NOMO-1 treated with DMSO at 0.1 percent for 48 hours (cell line): Measurements from ENCODE around the gene AHRR.
A peak's percentile ranks its signal among the peaks of the same experiment; 100 is the strongest.

Source experiments
- DNase-seq: peaks from one replicate; lab custom pipeline; 2025; ENCODE audit not compliant: unreplicated experiment; lab: John Stamatoyannopoulos, UW

The AHRR gene

DNA sequence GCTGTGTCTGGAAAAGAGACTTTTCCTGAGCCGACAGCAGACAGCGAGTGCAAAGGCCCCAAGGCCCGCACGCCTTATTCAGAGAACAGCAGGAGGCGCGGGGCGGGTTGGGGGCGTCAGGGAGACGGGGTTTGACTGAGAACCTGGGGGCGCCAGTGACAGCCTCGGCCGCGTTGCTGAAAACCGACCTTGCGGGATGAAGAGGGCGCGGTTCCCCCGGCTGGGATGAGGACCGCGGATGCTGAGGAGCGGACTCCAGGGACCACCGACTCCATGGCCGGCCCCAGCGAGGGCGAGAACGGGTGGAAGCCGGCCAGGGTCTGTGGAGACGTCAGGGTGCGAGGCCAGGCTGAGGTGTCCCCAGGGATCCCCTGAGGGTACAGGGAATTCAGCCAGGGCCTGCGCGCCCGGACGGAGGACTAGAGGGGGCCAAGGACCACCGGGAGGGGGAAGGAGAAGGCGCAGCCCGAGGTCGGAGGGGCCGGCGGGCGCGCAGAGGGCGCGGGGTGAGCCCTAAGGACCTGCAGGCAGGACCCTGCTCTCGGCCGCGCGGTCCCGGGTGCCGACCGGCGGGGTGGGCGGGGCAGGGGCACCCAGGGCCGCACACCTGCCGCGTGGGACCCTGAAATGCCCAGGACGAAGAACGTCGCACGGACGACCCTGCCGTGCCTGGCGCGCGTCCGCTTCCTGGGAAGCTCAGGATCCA, 837 bp upstream of the AHRR start:
- no peak for DNase-seq

DNA sequence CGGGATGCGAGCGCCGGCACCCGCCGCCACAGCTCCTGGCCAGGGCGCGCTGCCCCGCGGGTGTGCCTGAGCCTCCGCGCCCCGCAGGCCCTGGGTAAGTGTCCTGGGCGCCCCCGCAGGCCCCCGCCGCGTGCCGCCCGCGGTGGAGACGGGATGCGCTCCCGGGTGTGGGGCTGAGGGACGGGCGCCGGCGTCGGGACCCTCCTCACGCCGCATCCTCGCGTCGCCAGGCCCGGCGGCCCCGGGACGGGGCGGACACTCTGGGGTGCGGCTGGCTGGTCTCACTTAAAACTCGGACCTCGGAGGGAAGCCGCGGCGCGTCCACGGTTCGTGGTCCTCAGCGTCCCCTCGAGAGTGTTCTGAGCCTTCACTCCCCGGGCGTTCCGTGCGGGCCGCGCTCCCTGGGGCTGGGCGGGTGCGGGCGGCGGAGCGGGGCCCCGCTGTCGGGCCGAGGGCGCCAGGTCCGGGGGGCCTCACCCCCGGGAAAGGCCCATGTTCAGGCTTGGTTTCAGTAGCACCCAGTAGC, 275 bp downstream of the AHRR start:
- no peak for DNase-seq

DNA sequence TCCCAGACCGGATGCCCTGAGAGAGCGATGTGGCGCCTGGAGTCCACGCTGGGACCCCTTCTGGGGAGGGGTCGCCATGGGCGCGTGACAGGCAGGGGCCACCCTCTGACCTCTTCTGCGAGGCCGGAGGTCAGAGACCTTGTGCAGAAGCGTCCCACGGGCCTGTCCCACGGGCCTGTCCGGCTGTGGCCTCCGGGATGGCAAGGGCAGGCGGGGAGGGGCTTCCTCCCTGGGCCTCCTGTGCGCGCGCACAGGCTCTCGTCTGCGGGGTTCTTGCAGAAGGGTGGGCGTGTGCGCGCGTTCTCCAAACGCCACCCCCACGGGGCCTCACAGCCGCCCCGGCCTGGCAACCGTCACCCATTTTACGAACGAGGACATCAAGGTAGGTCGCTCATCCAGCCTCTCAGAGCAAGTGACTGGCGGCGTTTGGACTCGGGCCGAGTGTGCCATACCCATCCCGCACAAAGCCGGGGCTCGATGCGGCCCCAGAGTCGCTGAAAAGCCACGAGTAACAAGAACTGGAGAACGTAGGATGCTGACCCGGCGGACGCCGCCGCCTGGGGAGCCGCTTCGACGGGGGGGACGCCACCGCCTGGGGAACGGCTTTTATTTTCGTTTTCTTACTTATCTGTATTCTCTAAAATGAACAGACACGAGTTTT, 897 bp downstream of the AHRR start:
- DNase-seq = peak; percentile 27

DNA sequence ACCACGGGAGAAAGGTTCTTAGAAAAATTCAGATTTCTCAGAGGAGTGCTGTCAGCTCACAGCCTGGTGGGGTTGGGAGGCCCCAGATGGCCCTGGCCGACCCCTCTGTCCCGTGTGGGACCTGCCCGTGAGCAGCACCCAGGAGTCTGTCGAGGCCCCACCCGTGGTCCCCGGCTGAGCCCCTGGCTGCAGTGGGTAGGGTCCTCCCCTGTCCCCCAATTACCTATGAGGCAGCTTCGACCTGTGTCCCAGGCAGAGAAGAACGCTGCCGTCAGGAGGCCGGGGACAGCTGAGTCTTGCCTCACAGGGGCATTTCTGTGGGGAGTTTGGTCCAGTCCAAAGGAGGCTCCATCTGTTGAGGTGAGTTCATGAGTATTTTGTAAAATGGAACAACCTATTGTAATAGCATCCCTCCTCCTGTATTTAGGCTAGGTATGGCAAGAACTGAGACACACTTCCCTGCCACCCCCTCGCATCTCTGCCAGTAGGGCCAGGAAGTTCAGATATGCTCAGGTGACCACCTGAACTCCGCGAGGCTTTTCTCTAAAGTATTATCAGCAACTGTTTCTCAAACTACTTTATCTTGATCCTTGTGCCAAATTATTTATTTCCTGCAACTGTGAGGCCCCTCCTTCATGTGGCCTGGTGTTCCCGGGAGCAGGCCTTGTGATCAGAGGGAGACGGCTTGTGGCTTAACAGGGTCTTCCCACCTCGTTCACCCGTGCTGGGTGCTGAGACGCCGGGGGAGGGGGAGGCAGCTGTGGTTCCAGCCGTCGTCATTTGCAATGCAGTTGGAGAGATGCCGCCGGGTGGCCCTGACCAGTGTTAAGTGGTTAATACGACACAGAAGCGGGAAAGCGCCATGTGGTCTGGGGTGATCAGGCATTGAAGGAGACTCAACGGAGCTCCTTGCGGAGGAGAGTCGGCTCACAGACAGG, 1.7 kb downstream of the AHRR start:
- DNase-seq = no peak

DNA sequence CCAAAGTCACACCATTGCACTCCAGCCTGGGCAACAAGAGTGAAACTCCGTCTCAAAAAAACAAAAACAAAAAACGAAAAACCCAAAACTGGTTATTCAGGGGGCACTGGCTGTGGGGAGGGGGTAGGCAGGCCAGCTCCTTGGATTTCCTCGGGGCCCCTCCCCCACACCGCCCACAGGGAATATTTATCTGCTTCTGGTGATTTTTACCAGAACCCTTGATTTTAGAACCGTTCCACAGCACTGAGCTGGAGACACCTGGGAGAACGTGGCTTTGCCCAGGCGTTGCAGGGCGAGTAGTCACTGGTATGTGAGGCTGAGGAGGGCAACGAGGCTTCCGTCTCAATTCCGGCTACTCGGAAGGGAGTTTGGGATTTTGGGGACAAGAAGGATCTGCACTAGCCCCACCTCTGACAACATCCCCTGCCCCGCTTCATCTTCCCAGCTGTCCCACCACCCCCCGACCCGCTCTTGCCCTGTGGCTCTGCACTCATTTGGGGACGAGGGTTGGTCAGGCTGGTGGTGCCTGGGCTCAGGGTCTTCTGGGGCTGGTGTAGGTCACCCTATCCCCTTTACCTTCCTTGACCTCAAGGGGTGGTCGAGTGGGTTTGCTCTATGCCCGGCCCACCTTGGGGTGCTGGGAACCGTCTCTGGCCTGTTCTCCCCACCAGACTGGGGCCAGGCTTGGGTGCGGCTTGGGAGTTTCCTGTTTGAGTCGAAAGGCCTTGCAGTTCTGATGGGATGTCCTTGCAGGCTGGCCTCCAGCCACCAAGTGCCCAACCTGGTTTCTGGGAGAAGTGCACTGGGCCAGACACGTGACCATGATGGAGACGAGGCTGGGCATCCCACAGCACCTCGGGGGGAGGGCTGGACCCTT, 3.5 kb downstream of the AHRR start:
- no peak for DNase-seq

DNA sequence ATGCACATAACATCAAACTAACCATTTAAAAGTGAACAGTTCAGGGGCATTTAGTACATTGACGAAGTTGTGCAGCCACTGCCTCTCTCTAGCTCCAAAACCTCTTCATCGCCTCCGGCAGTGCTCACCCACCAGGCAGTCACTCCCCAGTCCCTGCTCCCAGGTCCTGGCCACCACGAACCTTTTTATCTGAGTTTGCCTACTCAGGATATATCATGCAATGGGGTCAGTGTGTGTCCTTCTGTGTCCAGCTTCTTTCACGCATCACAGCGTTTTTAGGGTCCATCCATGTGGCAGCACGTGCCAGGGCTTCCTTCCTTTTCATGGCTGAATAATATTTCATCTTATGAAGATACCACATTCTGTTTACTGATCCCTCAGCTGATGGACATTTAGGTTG, 4.6 kb downstream of the AHRR start:
- DNase-seq = no peak

DNA sequence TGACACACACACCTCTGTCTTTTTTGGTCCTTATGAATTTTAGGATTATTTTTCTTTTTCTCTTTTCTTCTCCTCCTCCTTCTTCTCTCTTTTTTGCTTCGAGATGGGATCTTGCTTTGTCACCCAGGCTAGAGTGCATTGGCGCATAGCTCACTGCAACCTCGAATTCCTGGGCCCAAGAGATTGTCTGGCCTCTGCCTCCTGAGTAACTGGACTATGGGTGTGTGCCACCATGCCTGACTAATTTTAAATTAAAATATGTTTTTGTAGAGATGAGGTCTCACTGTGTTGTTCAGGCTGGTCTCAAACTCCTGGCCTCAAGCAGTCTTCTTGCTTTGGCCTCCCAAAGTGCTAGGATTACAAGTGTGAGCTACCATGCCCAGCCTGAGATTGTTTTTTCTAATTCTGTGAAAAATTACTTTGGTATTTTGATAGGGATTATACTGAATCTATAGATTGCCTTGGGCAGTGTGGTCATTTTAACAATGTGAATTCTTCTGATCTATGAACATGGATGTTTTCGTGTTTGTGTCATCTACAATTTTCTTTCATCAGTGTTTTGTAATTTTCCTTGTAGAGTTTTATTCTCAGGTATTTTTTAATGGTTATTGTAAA, 7.7 kb downstream of the AHRR start:
- DNase-seq = no peak

DNA sequence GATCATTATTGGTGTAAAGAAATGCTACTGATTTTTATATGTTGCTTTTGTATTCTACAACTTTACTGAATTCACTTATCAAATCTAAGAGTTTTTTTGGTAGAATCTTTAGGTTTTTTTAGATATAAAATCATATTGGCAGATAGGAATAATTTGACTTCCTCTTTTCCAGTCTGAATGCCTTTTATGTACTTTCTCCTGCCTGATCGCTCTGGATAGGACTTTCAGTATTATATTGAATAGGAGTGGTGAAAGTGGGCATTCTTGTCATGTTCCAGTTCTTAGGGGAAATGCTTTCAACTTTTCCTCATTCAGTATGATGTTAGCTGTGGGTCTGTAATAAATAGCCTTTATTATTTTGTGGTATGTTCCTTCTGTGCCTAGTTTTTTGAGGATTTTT, 8.3 kb downstream of the AHRR start:
- peak; percentile 38 for DNase-seq

DNA sequence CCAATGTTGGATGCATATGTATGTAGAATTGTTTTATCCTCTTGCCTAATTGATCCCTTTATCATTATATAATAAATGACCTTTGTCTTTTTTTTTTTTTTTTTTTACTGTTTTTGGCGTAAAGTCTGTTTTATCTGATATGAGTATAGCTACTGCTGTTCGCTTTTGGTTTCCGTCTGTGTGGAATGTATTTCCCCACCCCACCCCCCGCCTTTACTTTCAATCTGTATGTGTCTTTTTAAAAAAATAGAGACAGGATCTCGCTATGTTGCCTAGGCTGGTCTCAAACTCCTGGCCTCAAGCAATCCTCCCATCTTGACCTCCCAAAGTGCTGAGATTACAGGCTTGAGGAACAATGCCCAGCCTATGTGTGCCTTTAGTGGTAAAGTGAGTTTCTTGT, 11.3 kb downstream of the AHRR start:
- no peak for DNase-seq

DNA sequence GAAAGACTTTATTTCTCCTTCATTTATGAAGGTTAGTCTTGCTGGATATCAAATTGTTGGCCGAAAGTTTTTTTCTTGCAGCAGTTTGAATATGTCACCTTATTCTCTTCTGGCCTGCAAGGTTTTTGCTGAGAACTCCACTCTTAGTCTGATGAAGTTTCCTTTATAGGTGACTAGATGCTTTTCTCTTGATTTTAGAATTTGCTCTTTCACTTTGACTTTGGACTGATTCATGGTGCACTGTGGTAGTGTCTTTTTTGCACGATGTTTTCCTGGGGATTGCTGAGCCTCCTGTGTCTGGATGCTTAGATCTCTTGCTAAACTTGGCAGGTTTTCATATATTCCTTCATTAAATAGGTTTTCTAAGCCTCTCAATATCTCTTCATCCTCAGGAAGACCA, 12.4 kb downstream of the AHRR start:
- no peak for DNase-seq

DNA sequence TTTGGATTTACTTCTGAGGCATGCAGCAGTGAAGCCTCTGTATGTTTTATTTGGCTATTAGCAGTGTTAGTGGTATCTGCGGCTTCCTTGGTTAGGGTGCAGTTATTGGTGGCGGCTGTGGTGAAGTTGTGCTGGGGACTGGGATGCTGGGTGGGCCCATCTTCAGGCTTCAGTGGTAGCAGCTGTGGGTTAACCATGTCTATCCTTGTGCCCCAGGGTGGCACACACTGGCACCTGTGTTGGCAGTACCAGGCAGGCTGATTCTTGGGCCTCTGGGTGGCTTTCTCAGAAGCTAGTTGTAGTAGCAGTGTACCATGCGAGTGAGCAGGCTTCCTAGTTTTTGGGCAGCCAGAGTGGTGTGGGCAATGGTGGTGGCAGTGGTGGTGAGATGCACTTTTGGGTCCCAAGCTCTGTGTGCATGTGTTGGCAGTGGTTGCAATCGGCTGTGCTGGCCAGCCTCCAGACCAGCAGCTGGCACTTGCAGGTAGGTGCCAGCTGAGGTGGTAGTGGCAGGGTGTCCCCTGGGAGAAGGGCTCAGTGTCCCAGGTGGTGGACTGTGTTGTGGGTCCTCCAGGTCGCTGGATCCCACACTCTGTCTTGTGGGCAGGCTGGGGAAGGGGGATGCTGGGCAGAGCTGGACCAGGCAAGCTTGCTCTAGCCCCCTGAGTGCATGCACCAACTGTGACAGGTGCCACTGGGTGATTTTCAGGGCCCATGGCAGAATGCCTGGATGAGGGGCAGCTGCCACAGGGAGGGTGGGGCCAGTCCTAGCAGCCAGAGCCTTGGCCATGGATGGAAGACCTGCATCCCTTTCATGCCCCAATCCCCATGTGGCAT, 13.6 kb downstream of the AHRR start:
- DNase-seq = no peak

DNA sequence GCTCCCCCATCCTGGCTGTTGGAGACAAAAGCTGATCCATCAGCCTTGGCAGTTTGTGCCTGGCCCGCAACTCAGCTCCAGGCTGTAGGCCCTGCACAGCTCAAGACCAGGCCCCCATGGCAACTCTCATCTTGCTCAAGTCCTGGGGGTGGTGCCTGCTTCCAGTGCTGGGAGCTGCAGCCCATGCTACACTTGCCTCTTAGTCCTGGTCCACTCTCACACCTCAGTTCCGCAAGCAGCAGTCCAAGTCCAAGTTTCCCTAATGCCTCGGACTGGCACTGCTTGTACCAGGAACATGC, 14.2 kb downstream of the AHRR start:
- DNase-seq = no peak

DNA sequence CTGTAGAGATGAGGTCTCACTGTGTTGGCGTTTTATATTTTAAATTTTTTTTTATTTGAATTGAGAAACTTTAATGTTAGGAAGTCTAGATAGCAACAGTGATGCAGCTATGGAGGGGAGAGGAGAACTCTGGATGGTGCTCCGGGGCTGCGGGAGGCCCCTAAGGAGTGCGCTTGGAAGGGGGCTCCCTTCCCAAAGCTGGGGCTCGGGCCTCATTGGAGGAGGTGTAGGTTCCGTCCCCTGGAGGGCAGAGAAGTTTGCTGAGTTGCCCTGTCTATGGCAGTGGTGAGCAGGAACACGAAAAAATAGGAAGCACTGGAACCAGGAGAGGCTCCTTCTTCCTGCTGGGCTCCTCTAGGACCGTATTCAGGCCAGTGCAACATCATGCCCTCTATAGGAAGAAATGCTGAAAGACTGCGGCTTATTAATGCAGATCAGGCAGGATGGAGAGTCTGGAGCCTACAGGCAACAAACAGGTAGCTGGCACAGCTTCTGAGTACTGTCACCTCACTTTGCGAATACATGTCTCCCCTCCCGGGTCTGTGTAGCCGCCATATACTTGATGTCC, 16.1 kb downstream of the AHRR start:
- DNase-seq = no peak

DNA sequence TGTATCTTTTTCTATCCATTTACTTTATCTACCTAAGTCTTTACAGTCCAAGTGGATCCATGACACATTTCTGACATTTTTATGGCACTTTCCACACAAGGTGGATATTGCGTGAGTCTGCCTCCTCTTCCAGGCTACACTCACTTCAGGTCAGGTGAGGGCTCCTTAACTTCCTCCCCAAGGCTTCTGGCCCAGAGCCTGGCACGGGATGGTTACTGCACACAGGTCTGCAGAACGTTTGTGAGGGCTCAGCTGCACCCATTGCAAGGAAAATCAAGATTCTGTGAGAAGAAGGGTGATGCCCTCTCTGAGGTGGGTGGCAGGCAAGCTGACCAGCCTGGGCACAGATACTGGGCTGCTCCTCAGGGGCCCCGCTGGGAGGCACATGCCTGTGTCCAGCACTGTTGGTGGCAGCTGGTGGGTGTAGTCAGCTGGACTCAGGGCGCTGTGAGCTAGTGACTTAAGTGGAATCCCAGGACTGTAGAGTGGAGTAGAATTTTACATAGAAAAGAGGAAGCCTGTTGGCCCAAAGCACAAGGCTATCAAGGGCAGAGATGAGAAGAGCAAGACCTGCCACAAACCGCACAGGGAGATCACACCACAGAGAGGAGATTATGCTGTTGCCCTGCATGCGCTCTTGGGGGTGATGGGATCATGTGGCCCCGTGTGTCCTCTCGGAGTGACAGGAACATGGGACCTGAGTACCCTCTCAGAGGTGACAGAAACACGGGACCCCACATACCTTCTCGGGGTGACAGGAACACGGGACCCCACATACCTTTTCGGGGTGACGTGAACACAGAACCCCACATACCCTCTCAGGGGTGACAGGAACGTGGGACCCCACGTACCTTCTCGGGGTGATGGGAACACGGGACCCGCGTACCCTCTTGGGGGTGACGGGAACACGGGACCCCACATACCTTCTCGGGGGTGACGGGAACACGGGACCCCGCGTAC, 21.3 kb downstream of the AHRR start:
- DNase-seq = peak; percentile 32

DNA sequence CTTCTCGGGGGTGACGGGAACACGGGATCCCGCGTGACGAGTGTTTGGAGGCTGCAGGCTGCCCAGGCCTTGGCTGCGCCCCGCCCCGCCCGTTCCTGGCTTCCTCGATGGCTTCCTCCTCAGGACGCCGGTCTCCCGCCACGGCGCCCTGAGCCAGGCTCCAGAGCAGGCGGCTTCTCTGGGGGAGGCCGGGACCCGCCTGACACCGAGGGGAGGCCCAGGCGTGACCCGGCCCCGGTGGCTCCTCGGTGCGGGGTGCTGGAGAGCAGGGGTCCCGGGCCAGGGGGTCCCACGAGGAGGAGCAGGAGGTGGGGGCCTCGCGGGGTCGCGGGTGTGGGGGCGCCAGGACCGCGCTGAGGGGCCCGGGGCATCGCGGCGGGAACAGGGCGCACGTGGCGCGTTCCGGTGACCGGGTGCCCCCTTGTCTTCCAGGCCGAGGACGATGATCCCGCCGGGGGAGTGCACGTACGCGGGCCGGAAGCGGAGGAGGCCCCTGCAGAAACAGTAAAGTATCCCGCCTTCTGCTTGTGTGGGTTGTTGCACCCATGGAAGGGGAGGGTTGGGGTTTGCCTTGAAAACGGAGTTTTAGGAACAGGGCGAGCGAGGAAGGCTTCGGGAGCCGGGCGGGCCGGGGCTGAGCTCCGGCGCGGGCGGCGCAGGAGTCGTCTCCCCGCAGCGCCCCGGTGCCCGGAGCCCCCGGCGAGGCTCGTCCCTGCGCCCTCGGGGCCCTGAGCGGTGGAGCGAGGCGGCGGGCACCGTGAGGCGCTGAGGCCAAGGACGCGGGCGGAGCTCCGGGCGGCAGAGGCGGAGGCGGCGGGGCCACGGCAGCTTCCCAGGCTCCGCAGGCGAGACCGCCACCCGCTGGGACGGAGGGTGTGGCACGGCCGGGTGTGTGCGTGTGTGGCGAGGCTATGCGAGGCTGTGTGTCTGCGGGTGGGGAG, 22.2 kb downstream of the AHRR start:
- DNase-seq = peak; percentile 40

DNA sequence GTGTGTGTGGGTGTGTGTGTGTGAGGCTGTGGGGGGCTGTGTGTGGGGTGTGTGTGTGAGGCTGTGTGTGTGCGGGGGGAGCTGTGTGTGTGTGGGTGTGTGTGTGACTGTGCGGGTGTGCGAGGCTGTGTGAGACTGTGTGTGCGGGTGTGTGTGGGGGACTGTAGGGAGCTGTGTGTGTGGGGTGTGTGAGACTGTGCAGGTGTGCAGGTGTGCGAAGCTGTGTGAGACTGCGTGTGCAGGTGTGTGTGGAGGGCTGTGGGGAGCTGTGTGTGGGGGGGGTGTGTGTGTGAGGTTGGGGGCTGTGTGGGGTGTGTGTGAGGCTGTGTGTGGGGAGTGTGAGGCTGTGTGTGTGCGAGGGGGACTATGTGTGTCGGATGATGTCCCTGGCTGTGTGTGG, 23.2 kb downstream of the AHRR start:
- no peak for DNase-seq
